Neutrophil (primary cell): ENCODE data around the gene NFIA.
"Not testable (repeated sequence)": the region's sequence is repeated elsewhere in the genome, so short reads cannot be mapped to it uniquely, and the experiment has no call there.

ENCODE experiments used
- H3K27ac ChIP-seq: fragments of 200-600 bp; sonication (generic); 2 replicates; pipeline ENCODE4 v1.5.1; 2016; ENCODE audit warnings: mild to moderate bottlenecking, moderate library complexity
- H3K27me3 ChIP-seq: fragments of 200-600 bp; sonication (generic); 2 replicates; pipeline ENCODE4 v1.6.0; 2016; ENCODE audit warnings: mild to moderate bottlenecking
- H3K36me3 ChIP-seq: fragments of 200-600 bp; sonication (generic); 2 replicates; pipeline ENCODE4 v1.5.1; 2017
- H3K4me1 ChIP-seq, 2 experiments: fragments of 200-600 bp in 1 of 2; sonication (generic) in 1 of 2; 1 replicate in 1 of 2; 2 replicates in 1 of 2; pipeline versions ENCODE4 v1.5.1 to v1.6.1; 2013 to 2016; ENCODE audit warnings: low read depth in 1 of 2, low read length in 1 of 2, mild to moderate bottlenecking in 1 of 2, moderate library complexity in 1 of 2; ENCODE audit not compliant: control insufficient read depth in 1 of 2, insufficient read depth in 1 of 2
- H3K4me3 ChIP-seq, 2 experiments: fragments of 200-600 bp in 1 of 2; sonication (generic) in 1 of 2; 1 replicate in 1 of 2; 2 replicates in 1 of 2; pipeline ENCODE4 v1.5.1; 2013 to 2016; ENCODE audit warnings: low read depth in 1 of 2, low read length in 1 of 2, mild to moderate bottlenecking in 1 of 2, moderate library complexity in 1 of 2
- H3K9me3 ChIP-seq: fragments of 200-600 bp; sonication (generic); 2 replicates; pipeline ENCODE4 v1.5.1; 2016
- TF ChIP-seq, protein P1 (sequence below): fragments of 200-600 bp; sonication (generic); IDR thresholded peaks from 2 replicates; pipeline ENCODE4 v1.5.1; 2016; ENCODE audit warnings: antibody characterized with exemption

The NFIA gene

DNA sequence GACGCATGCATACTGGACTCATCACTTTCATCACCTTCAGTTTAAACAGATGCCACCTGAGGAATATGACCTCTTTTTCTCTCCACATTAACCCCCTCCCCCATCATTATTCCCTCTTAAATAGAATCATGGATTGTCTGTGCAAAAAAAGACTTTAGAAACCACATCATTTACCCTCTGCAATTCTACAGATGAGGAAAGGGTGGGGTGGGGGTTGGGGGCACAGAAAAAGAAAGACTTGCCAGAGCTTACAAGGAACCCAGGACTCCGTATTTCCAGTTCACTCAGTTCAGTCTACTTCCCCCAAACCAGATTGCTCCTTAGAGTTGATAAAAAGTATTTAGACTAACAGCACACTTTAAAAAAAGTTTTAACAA, 26.2 kb upstream of the NFIA start:
- peaks cover 78% of the 10 kb centered on the region for H3K27me3 ChIP-seq
- H3K27ac ChIP-seq = no peak overlapping the region
- no peak overlapping the region for H3K4me3 ChIP-seq
- TF ChIP-seq, protein P1, sequence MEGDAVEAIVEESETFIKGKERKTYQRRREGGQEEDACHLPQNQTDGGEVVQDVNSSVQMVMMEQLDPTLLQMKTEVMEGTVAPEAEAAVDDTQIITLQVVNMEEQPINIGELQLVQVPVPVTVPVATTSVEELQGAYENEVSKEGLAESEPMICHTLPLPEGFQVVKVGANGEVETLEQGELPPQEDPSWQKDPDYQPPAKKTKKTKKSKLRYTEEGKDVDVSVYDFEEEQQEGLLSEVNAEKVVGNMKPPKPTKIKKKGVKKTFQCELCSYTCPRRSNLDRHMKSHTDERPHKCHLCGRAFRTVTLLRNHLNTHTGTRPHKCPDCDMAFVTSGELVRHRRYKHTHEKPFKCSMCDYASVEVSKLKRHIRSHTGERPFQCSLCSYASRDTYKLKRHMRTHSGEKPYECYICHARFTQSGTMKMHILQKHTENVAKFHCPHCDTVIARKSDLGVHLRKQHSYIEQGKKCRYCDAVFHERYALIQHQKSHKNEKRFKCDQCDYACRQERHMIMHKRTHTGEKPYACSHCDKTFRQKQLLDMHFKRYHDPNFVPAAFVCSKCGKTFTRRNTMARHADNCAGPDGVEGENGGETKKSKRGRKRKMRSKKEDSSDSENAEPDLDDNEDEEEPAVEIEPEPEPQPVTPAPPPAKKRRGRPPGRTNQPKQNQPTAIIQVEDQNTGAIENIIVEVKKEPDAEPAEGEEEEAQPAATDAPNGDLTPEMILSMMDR = no peak
- no peaks in the 10 kb centered on the region for H3K36me3 ChIP-seq
- H3K4me1 ChIP-seq = peaks cover 36 to 42% of the 10 kb centered on the region in 2 experiments
- no peaks in the 10 kb centered on the region for H3K9me3 ChIP-seq

GRCh38 chr1:61056573-61057439, 25.6 kb upstream of the NFIA start:
- TF ChIP-seq, protein P1 = no peak
- H3K4me1 ChIP-seq = peaks cover 32 to 39% of the 10 kb centered on the region in 2 experiments
- H3K4me3 ChIP-seq = peak overlapping the region; percentile 47 to 62
- no peak overlapping the region for H3K27ac ChIP-seq
- H3K27me3 ChIP-seq = peaks cover 71% of the 10 kb centered on the region
- no peaks in the 10 kb centered on the region for H3K9me3 ChIP-seq
- no peaks in the 10 kb centered on the region for H3K36me3 ChIP-seq

GRCh38 chr1:61058483-61059245, 23.7 kb upstream of the NFIA start:
- peaks cover 53% of the 10 kb centered on the region for H3K27me3 ChIP-seq
- H3K9me3 ChIP-seq = no peaks in the 10 kb centered on the region
- TF ChIP-seq, protein P1 = no peak
- no peak overlapping the region for H3K4me3 ChIP-seq
- peaks cover 22 to 28% of the 10 kb centered on the region in 2 experiments for H3K4me1 ChIP-seq
- H3K27ac ChIP-seq = no peak overlapping the region
- H3K36me3 ChIP-seq = no peaks in the 10 kb centered on the region

GRCh38 chr1:61061601-61062000, 20.8 kb upstream of the NFIA start:
- H3K36me3 ChIP-seq, H3K27ac ChIP-seq, H3K9me3 ChIP-seq, H3K4me3 ChIP-seq: not testable (repeated sequence)
- Histone ChIP-seq H3K27me3 (peaks cover 23% of the 10 kb centered on the region), H3K4me1 (peaks cover 15% of the 10 kb centered on the region in 2 experiments)

- TF ChIP-seq, protein P1 = no peak
- Histone ChIP-seq H3K9me3 (no peaks in the 10 kb centered on the region), H3K27ac (no peak overlapping the region), H3K36me3 (no peaks in the 10 kb centered on the region), H3K27me3 (no peaks in the 10 kb centered on the region), H3K4me1 (no peaks in the 10 kb centered on the region), H3K4me3 (no peak overlapping the region)
These were observed 17.7 kb upstream of the NFIA start for GRCh38 chr1:61064673-61065072.
